GM23248 (cell line): Measurements from ENCODE around the gene LMNB1.

ENCODE experiments used
- EZH2 ChIP-seq: fragments of 200-600 bp; sonication (generic); IDR thresholded peaks from 2 replicates; pipeline ENCODE4 v1.6.1; 2018; ENCODE audit warnings: antibody characterized with exemption, mild to moderate bottlenecking; ENCODE audit not compliant: insufficient read depth, poor library complexity, severe bottlenecking
- EZH2phosphoT487 ChIP-seq: fragments of 200-600 bp; sonication (generic); IDR thresholded peaks from 2 replicates; pipeline ENCODE4 v1.6.1; 2018; ENCODE audit warnings: antibody characterized with exemption, moderate library complexity, mild to moderate bottlenecking, low read depth; ENCODE audit not compliant: insufficient read depth

DNA sequence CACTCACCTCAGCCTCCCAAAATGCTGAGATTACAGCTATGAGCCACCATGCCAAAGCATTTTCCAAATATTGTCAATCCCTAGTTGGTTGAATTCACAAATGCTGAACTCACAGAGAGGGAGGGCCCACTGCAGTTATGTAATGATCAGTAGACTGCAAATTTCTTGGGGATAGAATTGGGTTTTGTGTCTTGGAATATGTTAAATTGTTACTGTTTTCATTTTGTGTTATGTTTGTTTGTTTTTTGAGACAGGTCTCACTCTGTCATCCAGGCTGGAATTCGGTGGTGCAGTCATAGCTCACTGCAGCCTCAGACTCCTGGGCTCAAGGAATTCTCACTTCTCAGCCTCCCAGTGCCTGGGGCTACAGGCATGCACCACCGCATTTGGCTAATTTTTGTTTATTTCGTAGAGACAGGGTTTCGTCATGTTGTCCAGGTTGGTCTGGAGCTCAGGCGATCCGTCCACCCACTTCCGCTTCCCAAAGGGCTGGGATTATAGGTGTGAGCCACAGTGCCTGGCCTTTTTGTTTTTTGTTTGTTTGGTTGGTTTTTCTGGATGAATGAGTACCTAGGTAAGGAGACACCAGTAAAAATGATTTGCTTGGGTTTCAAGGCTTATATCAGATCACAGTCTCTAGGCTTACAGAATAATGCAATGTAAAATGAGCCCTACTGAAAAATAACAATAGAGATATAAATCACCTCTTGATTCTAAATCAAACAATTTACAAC, 31.5 kb upstream of the LMNB1 start:
- TF ChIP-seq EZH2 (no peak), EZH2phosphoT487 (no peak)
